H9 (cell line): ENCODE data around the gene CD48. TPM values are rescaled to one million over a fixed set of nuclear protein-coding genes. Genes with fewer than 3 reads are reported as not detected.
"Not testable (repeated sequence)": the region's sequence is repeated elsewhere in the genome, so short reads cannot be mapped to it uniquely, and the experiment has no call there.

Experiments used
- DNase-seq: peaks from one replicate; pipeline ENCODE4 v3.0.0-alpha.2; 2017
- H2AFZ ChIP-seq: one replicate; pipeline ENCODE4 v1.6.1; 2013; ENCODE audit warnings: mild to moderate bottlenecking, low read length, control low read depth, moderate library complexity
- H2AK5ac ChIP-seq: 2 replicates; pipeline ENCODE4 v1.6.1; 2013; ENCODE audit warnings: low read length, control low read depth, mixed read lengths; ENCODE audit not compliant: insufficient read length
- H2BK120ac ChIP-seq: one replicate; pipeline ENCODE4 v1.6.1; 2013; ENCODE audit warnings: low read depth, mild to moderate bottlenecking, low read length, control low read depth, inconsistent platforms; ENCODE audit not compliant: poor library complexity, severe bottlenecking
- H2BK12ac ChIP-seq: 2 replicates; pipeline ENCODE4 v1.6.1; 2013; ENCODE audit warnings: low read length, control low read depth, mixed read lengths, low read depth; ENCODE audit not compliant: insufficient read length
- H2BK15ac ChIP-seq: 2 replicates; pipeline ENCODE4 v1.6.1; 2013; ENCODE audit warnings: low read depth, low read length, control low read depth
- H2BK20ac ChIP-seq: one replicate; pipeline ENCODE4 v1.6.1; 2013; ENCODE audit warnings: low read depth, mild to moderate bottlenecking, low read length, control low read depth, inconsistent platforms; ENCODE audit not compliant: poor library complexity, severe bottlenecking
- H2BK5ac ChIP-seq: 2 replicates; pipeline ENCODE4 v1.6.1; 2013; ENCODE audit warnings: low read length, control low read depth, mixed read lengths; ENCODE audit not compliant: insufficient read length
- H3K14ac ChIP-seq: 2 replicates; pipeline ENCODE4 v1.6.1; 2013; ENCODE audit warnings: low read length, control low read depth; ENCODE audit not compliant: insufficient read depth
- H3K18ac ChIP-seq: 2 replicates; pipeline ENCODE4 v1.6.1; 2013; ENCODE audit warnings: low read depth, mild to moderate bottlenecking, mixed read lengths, low read length, control low read depth; ENCODE audit not compliant: insufficient read length
- H3K23ac ChIP-seq: 2 replicates; pipeline ENCODE4 v1.6.1; 2013; ENCODE audit warnings: low read length, control low read depth, mixed read lengths, low read depth; ENCODE audit not compliant: insufficient read length
- H3K23me2 ChIP-seq: 2 replicates; pipeline ENCODE4 v1.6.1; 2013; ENCODE audit warnings: low read depth, mild to moderate bottlenecking, mixed read lengths, low read length, control low read depth; ENCODE audit not compliant: insufficient read length, poor library complexity, severe bottlenecking
- H3K27ac ChIP-seq: 2 replicates; pipeline ENCODE4 v1.5.1; 2013; ENCODE audit warnings: low read length, control low read depth, mixed read lengths, low read depth; ENCODE audit not compliant: insufficient read length
- H3K27me3 ChIP-seq: 2 replicates; pipeline ENCODE4 v1.6.1; 2013; ENCODE audit warnings: low read length, control low read depth, inconsistent platforms; ENCODE audit not compliant: insufficient read depth
- H3K4ac ChIP-seq: 2 replicates; pipeline ENCODE4 v1.6.1; 2013; ENCODE audit warnings: low read depth, mild to moderate bottlenecking, control low read depth, inconsistent platforms, low read length, moderate library complexity
- H3K4me1 ChIP-seq: 2 replicates; pipeline ENCODE4 v1.6.1; 2013; ENCODE audit warnings: low read length, control low read depth, inconsistent platforms; ENCODE audit not compliant: insufficient read depth
- H3K4me2 ChIP-seq: 2 replicates; pipeline ENCODE4 v1.6.1; 2013; ENCODE audit warnings: low read length, control low read depth, mixed read lengths; ENCODE audit not compliant: insufficient read length, insufficient read depth
- H3K56ac ChIP-seq: 2 replicates; pipeline ENCODE4 v1.6.1; 2013; ENCODE audit warnings: low read depth, mild to moderate bottlenecking, mixed read lengths, low read length, control low read depth; ENCODE audit not compliant: insufficient read length
- H3K79me1 ChIP-seq: 2 replicates; pipeline ENCODE4 v1.6.1; 2013; ENCODE audit warnings: low read depth, mild to moderate bottlenecking, moderate library complexity, low read length, control low read depth, inconsistent platforms; ENCODE audit not compliant: insufficient read depth, poor library complexity, severe bottlenecking
- H3K79me2 ChIP-seq: 2 replicates; pipeline ENCODE4 v1.6.1; 2013; ENCODE audit warnings: low read length, control low read depth, inconsistent platforms; ENCODE audit not compliant: insufficient read depth
- H3K9ac ChIP-seq: 2 replicates; pipeline ENCODE4 v1.6.1; 2013; ENCODE audit warnings: low read length, control low read depth, mixed read lengths; ENCODE audit not compliant: insufficient read length; ENCODE audit errors: extremely low read depth
- H3K9me3 ChIP-seq: one replicate; pipeline ENCODE4 v1.6.1; 2013; ENCODE audit warnings: low read depth, low read length, inconsistent platforms; ENCODE audit not compliant: control insufficient read depth
- H3T11ph ChIP-seq: one replicate; pipeline ENCODE4 v1.6.1; 2013; ENCODE audit warnings: mild to moderate bottlenecking, low read length, control low read depth, inconsistent platforms
- H4K20me1 ChIP-seq: one replicate; pipeline ENCODE4 v1.6.1; 2013; ENCODE audit not compliant: control insufficient read depth, insufficient read length, insufficient read depth
- H4K5ac ChIP-seq: 2 replicates; pipeline ENCODE4 v1.6.1; 2013; ENCODE audit warnings: low read depth, mild to moderate bottlenecking, mixed read lengths, low read length, control low read depth; ENCODE audit not compliant: insufficient read length
- H4K8ac ChIP-seq: replicated peaks from 2 replicates; pipeline ENCODE4 v1.6.1; 2013; ENCODE audit warnings: low read length, control low read depth, mixed read lengths, low read depth; ENCODE audit not compliant: insufficient read length
- H4K91ac ChIP-seq: 2 replicates; pipeline ENCODE4 v1.6.1; 2013; ENCODE audit warnings: low read depth, mild to moderate bottlenecking, moderate library complexity, mixed read lengths, low read length, control low read depth; ENCODE audit not compliant: insufficient read length
- H3K27ac Mint-ChIP-seq, 3 experiments: 2 replicates in 2 of 3; 3 replicates in 1 of 3; pipeline ENCODE4 v1.8.0; 2020 to 2021; ENCODE audit warnings: mixed read lengths in 3 of 3, mild to moderate bottlenecking in 1 of 3, moderate library complexity in 1 of 3
- H3K27me3 Mint-ChIP-seq: 2 replicates; pipeline ENCODE4 v1.8.0; 2021; ENCODE audit warnings: low read depth, mild to moderate bottlenecking, moderate library complexity, mixed read lengths
- H3K36me3 Mint-ChIP-seq, 3 experiments: 2 replicates in 2 of 3; 3 replicates in 1 of 3; pipeline ENCODE4 v1.8.0; 2020 to 2021; ENCODE audit warnings: low read depth in 3 of 3, mixed read lengths in 3 of 3; ENCODE audit not compliant: insufficient read depth in 1 of 3
- H3K4me1 Mint-ChIP-seq, 2 experiments: 2 replicates each; pipeline ENCODE4 v1.8.0; 2020; ENCODE audit warnings: mixed read lengths in 2 of 2
- H3K4me3 Mint-ChIP-seq, 2 experiments: 2 replicates in 1 of 2; 3 replicates in 1 of 2; pipeline ENCODE4 v1.8.0; 2020 to 2021; ENCODE audit warnings: mild to moderate bottlenecking in 2 of 2, mixed read lengths in 2 of 2, moderate library complexity in 1 of 2
- H3K9me3 Mint-ChIP-seq, 2 experiments: 2 replicates in 1 of 2; 3 replicates in 1 of 2; pipeline ENCODE4 v1.8.0; 2020; ENCODE audit warnings: mild to moderate bottlenecking in 2 of 2, mixed read lengths in 2 of 2, moderate library complexity in 1 of 2
- CTCF ChIP-seq: fragments of 200-600 bp; sonication (generic); conservative IDR thresholded peaks from 3 replicates; pipeline ENCODE4 v1.8.0; 2021; ENCODE audit warnings: antibody characterized with exemption, mild to moderate bottlenecking
- WGBS: extraction: QIAGEN DNeasy Blood & Tissue Kit; methylation state at CpG from one replicate; pipeline ENCODE4 v1.1.7; 2013; ENCODE audit warnings: missing lambda C conversion rate, low lambda C conversion rate, mixed read lengths; ENCODE audit not compliant: insufficient read length; ENCODE audit errors: extremely low coverage; 5-methylcytosine and 5-hydroxymethylcytosine counted together
- total RNA-seq: library from RNA; stranded (reverse); gene quantifications from 2 replicates; pipeline ENCODE4 v1.2.1, GENCODE V29; 2021

The CD48 gene
- total RNA-seq, 1 experiment from 2014 or later, result not detected

- Mint-ChIP-seq H3K27me3 (peaks cover 3% of the 10 kb centered on the region; the same call in 1 of the 2 replicates), H3K27ac (no peak overlapping the region), H3K36me3 (peaks cover 0 to 7% (median 6%) of the 10 kb centered on the region in 3 experiments; a peak in 4 of 7 replicates), H3K4me1 (no peaks in the 10 kb centered on the region), H3K4me3 (no peak overlapping the region), H3K9me3 (peaks cover 6 to 7% of the 10 kb centered on the region in 2 experiments)
- Histone ChIP-seq H4K20me1 (no peaks in the 10 kb centered on the region), H2BK120ac (no peak overlapping the region), H3K18ac (no peak overlapping the region), H3K14ac (no peak overlapping the region), H2BK5ac (no peak overlapping the region), H2AFZ (no peak overlapping the region), H3K4me1 (no peaks in the 10 kb centered on the region), H3K27me3 (no peaks in the 10 kb centered on the region), H3T11ph (no peak overlapping the region), H2BK12ac (no peak overlapping the region), H3K23ac (no peak overlapping the region), H3K27ac (no peak overlapping the region), H2BK15ac (no peak overlapping the region), H2BK20ac (no peak overlapping the region), H3K9me3 (no peaks in the 10 kb centered on the region), H4K5ac (no peak overlapping the region), H3K4me2 (no peak overlapping the region), H3K4ac (no peak overlapping the region), H4K8ac (no peak overlapping the region), H3K23me2 (no peaks in the 10 kb centered on the region), H3K9ac (no peak overlapping the region), H3K56ac (no peak overlapping the region), H3K79me1 (no peaks in the 10 kb centered on the region), H4K91ac (no peak overlapping the region), H2AK5ac (no peak overlapping the region), H3K79me2 (no peaks in the 10 kb centered on the region)
- DNase-seq, result no peak
- no CpG with 5 or more reads among the region's 1 CpG for WGBS
- no peak for TF ChIP-seq CTCF
These were observed 4.4 kb upstream of the CD48 start for GRCh38 chr1:160716013-160716412.

GRCh38 chr1:160714034-160714648, 2.5 kb upstream of the CD48 start:
- H3T11ph ChIP-seq, H3K27me3 Mint-ChIP-seq, H4K8ac ChIP-seq, H2AK5ac ChIP-seq, H3K4me3 Mint-ChIP-seq, H2AFZ ChIP-seq, H3K79me2 ChIP-seq, H3K4ac ChIP-seq, H3K79me1 ChIP-seq, H2BK20ac ChIP-seq, H3K18ac ChIP-seq, H3K23me2 ChIP-seq, H3K56ac ChIP-seq, H3K9ac ChIP-seq, H3K23ac ChIP-seq, H3K27me3 ChIP-seq, H3K9me3 Mint-ChIP-seq, H2BK12ac ChIP-seq, H3K4me1 Mint-ChIP-seq, H4K5ac ChIP-seq, H4K91ac ChIP-seq, H2BK15ac ChIP-seq, H3K9me3 ChIP-seq, DNase-seq, H3K14ac ChIP-seq, H3K36me3 Mint-ChIP-seq, H2BK120ac ChIP-seq, H3K27ac Mint-ChIP-seq, H4K20me1 ChIP-seq, H3K4me2 ChIP-seq, H3K4me1 ChIP-seq, H2BK5ac ChIP-seq, H3K27ac ChIP-seq: not testable (repeated sequence)
- no CpG with 5 or more reads among the region's 5 CpGs for WGBS
